ENCODE measurements around the gene TMEM174. TPM values are rescaled to one million over a fixed set of nuclear protein-coding genes. Genes with fewer than 3 reads are reported as not detected.

Gene TMEM174
- total RNA-seq, 3 donors from 2014 or later, result not detected

DNA sequence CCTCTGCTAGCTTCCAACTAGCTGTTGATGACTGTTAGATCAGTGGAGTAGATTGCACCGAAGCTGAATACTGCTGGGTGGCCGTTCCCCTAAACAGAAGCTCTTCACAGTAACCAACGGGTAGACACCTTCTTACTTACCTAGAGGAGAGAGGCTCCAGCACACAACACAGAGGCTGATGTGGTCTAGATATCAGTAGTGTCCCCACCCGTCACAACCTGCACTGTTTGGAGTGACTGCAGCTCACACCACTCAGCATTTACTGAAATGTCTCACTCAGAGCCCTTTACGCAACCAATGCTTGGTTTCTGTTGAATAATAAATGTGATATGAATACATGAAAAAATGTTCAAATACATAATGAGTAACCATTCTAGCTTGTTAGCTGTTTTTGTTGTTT lies 5.3 kb downstream of the TMEM174 start:
- TF ChIP-seq, protein P1, sequence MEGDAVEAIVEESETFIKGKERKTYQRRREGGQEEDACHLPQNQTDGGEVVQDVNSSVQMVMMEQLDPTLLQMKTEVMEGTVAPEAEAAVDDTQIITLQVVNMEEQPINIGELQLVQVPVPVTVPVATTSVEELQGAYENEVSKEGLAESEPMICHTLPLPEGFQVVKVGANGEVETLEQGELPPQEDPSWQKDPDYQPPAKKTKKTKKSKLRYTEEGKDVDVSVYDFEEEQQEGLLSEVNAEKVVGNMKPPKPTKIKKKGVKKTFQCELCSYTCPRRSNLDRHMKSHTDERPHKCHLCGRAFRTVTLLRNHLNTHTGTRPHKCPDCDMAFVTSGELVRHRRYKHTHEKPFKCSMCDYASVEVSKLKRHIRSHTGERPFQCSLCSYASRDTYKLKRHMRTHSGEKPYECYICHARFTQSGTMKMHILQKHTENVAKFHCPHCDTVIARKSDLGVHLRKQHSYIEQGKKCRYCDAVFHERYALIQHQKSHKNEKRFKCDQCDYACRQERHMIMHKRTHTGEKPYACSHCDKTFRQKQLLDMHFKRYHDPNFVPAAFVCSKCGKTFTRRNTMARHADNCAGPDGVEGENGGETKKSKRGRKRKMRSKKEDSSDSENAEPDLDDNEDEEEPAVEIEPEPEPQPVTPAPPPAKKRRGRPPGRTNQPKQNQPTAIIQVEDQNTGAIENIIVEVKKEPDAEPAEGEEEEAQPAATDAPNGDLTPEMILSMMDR (IDR thresholded peaks at IDR 0.05), result no peak
- ATAC-seq, result no peak
- no peaks in the 10 kb centered on the region for H3K36me3 ChIP-seq (ENCODE audit: low read depth)
- H3K4me1 ChIP-seq (ENCODE audit: low read depth), result no peaks in the 10 kb centered on the region
- H3K9me3 ChIP-seq, result no peaks in the 10 kb centered on the region
- DNase-seq, result no peak
- H3K4me3 ChIP-seq, result no peak overlapping the region
- intact Hi-C loops (cut with DNase I, micrococcal nuclease), result no loop called here

DNA sequence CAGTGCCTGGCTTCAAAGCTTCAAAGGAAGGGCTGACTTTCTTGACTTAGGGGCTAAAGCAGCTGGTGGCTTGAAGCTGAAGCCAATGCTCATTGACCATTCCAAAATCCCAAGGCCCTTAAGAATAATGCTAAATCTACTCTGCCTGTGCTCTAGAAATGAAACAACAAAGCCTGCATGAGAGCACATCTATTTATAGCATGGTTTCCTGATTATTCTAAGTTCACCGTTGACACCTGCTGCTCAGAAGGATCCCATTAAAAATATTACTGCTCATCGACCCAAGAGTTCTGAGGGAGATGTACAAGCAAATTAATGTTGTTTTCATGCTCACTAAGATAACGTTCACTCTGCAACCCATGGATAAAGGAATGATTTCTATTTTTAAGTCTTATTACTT lies 6.7 kb downstream of the TMEM174 start:
- ATAC-seq (no peak), DNase-seq (no peak)
- intact Hi-C loops (cut with DNase I, micrococcal nuclease), result no loop called here
- Histone ChIP-seq H3K4me1 (ENCODE audit: low read depth) (no peaks in the 10 kb centered on the region), H3K4me3 (no peak overlapping the region), H3K9me3 (no peaks in the 10 kb centered on the region), H3K36me3 (ENCODE audit: low read depth) (no peaks in the 10 kb centered on the region)
- TF ChIP-seq, protein P1 (IDR thresholded peaks at IDR 0.05), result no peak

DNA sequence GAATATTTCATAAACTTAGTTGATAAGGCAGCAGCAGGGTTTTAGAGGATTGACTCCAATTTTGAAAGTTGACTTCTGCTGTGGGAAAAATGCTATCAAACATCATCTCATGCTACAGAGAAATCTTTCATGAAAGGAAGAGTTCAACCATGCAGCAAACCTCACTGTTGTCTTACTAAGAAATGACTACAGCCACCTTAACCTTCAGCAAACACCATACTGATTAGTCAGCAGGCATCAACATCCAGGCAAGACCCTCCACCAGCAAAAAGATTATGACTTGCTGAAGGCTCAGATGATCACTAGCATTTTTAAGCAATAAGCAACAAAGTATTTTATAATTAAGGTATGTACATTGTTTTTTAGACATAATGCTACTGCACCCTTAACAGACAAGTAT lies 7.6 kb downstream of the TMEM174 start:
- intact Hi-C loops (cut with DNase I, micrococcal nuclease), result no loop called here
- Histone ChIP-seq H3K4me3 (no peak overlapping the region), H3K9me3 (no peaks in the 10 kb centered on the region), H3K36me3 (ENCODE audit: low read depth) (no peaks in the 10 kb centered on the region), H3K4me1 (ENCODE audit: low read depth) (no peaks in the 10 kb centered on the region)
- ATAC-seq (no peak), DNase-seq (no peak)
- TF ChIP-seq, protein P1 (IDR thresholded peaks at IDR 0.05), result no peak

DNA sequence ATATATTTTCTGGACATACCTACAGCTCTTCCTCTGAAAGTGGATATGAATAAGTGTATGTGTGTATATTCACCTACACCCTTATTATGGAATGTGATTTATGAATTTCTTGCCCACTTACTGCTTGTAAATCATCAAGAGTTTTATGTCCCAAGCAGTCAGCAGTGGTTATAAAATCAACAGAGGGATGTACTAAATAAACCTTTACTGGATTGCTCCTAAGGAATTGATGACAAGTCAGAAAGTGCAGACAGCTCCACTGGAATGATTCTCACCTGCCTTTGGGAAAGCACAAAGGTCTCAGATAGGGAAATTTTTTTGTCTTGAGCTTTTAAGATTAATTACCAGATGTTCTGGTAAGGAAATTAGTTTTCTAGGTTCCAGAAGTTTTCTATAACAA lies 9.3 kb downstream of the TMEM174 start:
- ATAC-seq (peak; percentile 60), DNase-seq (no peak)
- no peaks in the 10 kb centered on the region for H3K4me1 ChIP-seq (ENCODE audit: low read depth)
- intact Hi-C loops (cut with DNase I, micrococcal nuclease), result no loop called here
- H3K36me3 ChIP-seq (ENCODE audit: low read depth), result no peaks in the 10 kb centered on the region
- no peaks in the 10 kb centered on the region for H3K9me3 ChIP-seq
- TF ChIP-seq, protein P1 (IDR thresholded peaks at IDR 0.05), result no peak
- no peak overlapping the region for H3K4me3 ChIP-seq

DNA sequence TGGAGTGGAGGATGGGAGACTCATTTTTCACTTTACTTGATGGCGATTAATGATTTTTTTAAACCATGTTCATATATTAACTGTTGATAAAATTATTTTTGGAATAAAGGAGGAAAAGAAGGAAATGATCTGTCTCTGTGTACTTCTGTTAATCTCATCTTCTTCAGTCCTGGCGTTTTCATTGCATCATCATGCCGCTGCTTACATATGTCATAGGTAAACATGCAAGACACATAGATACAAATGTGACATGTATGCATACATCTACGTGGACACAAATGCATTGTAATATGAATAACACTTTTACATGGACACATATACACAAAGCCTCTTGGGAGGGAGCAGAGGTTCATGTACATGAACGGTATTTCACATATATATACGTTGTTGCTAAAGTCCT lies 10.0 kb downstream of the TMEM174 start:
- ATAC-seq (no peak), DNase-seq (no peak)
- H3K36me3 ChIP-seq (ENCODE audit: low read depth), result no peaks in the 10 kb centered on the region
- no peak overlapping the region for H3K4me3 ChIP-seq
- no peaks in the 10 kb centered on the region for H3K9me3 ChIP-seq
- intact Hi-C loops (cut with DNase I, micrococcal nuclease), result no loop called here
- TF ChIP-seq, protein P1 (IDR thresholded peaks at IDR 0.05), result no peak
- no peaks in the 10 kb centered on the region for H3K4me1 ChIP-seq (ENCODE audit: low read depth)

DNA sequence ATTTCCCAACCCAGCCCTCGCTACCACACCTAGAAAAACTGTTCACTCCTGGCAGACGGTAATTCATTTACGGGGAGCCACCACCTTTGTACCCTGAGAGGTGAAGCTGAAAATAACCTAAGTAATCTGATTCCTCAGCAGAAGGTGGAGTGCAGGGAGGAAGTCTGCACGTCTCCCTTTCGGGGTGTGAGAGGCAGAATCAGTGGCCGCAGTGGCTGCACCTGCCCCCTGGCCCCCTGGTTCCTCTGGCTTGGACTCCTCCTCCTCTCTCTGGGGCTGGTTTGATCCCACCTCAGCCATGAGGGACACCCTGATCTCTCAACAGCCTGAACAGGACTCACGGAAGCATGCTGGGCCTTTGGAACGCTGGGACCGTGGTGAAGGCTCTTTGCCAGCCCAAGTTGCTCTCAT lies 10.5 kb downstream of the TMEM174 start:
- Histone ChIP-seq H3K4me3 (peak overlapping the region; percentile 4), H3K36me3 (ENCODE audit: low read depth) (no peaks in the 10 kb centered on the region), H3K4me1 (ENCODE audit: low read depth) (no peaks in the 10 kb centered on the region), H3K9me3 (no peaks in the 10 kb centered on the region)
- DNase-seq (peak; percentile 63 to 86 (median 77)), ATAC-seq (peak; percentile 97)
- TF ChIP-seq, protein P1 (IDR thresholded peaks at IDR 0.05), result no peak
- intact Hi-C loops (cut with DNase I, micrococcal nuclease), result no loop called here

Measured in mucosa of descending colon (tissue), 3 donors.